Neural progenitor cell (in vitro differentiated cells): ENCODE data around the gene EED. TPM values are rescaled to one million over a fixed set of nuclear protein-coding genes. Genes with fewer than 3 reads are reported as not detected.

Experiments
- DNase-seq: peaks from one replicate; pipeline ENCODE4 v3.0.0-alpha.2; 2016; ENCODE audit warnings: low spot score
- H2AFZ ChIP-seq: fragments of 200-600 bp; sonication (generic); replicated peaks from 2 replicates; pipeline ENCODE4 v1.6.1; 2016; ENCODE audit warnings: antibody characterized with exemption
- H3F3A ChIP-seq: fragments of 200-600 bp; sonication (generic); 2 replicates; pipeline ENCODE4 v1.6.1; 2016; ENCODE audit warnings: antibody characterized with exemption, low read depth
- H3K27ac ChIP-seq: fragments of 200-600 bp; sonication (generic); 2 replicates; pipeline ENCODE4 v1.5.1; 2016; ENCODE audit warnings: mild to moderate bottlenecking
- H3K27me3 ChIP-seq: fragments of 200-600 bp; sonication (generic); 2 replicates; pipeline ENCODE4 v1.6.1; 2016; ENCODE audit warnings: mild to moderate bottlenecking, moderate library complexity
- H3K36me3 ChIP-seq: fragments of 200-600 bp; sonication (generic); 2 replicates; pipeline ENCODE4 v1.5.1; 2016
- H3K4me1 ChIP-seq: fragments of 200-600 bp; sonication (generic); 2 replicates; pipeline ENCODE4 v1.6.1; 2016; ENCODE audit warnings: mixed run types
- H3K4me2 ChIP-seq: fragments of 200-600 bp; sonication (generic); 2 replicates; pipeline ENCODE4 v1.6.1; 2016
- H3K4me3 ChIP-seq: fragments of 200-600 bp; sonication (generic); 2 replicates; pipeline ENCODE4 v1.5.1; 2016
- H3K79me2 ChIP-seq: fragments of 200-600 bp; sonication (generic); 2 replicates; pipeline ENCODE4 v1.6.1; 2016; ENCODE audit warnings: low read depth
- H3K9ac ChIP-seq: fragments of 200-600 bp; sonication (generic); 2 replicates; pipeline ENCODE4 v1.6.1; 2016
- H3K9me3 ChIP-seq: fragments of 200-600 bp; sonication (generic); 2 replicates; pipeline ENCODE4 v1.5.1; 2016; ENCODE audit warnings: low read depth
- H4K20me1 ChIP-seq: fragments of 200-600 bp; sonication (generic); 2 replicates; pipeline ENCODE4 v1.6.1; 2016; ENCODE audit warnings: low read depth
- H3K27ac Mint-ChIP-seq: 3 replicates; pipeline ENCODE4 v1.8.0; 2021; ENCODE audit warnings: mixed read lengths
- H3K27me3 Mint-ChIP-seq: 2 replicates; pipeline ENCODE4 v1.8.0; 2022; ENCODE audit warnings: low read depth, mild to moderate bottlenecking, inconsistent platforms, moderate library complexity, mixed read lengths; ENCODE audit not compliant: insufficient read depth
- H3K36me3 Mint-ChIP-seq: 3 replicates; pipeline ENCODE4 v1.8.0; 2021; ENCODE audit warnings: mixed read lengths
- H3K4me1 Mint-ChIP-seq: 3 replicates; pipeline ENCODE4 v1.8.0; 2021; ENCODE audit warnings: mixed read lengths
- H3K4me3 Mint-ChIP-seq: 3 replicates; pipeline ENCODE4 v1.8.0; 2021; ENCODE audit warnings: mild to moderate bottlenecking, moderate library complexity, mixed read lengths
- H3K9me3 Mint-ChIP-seq: 3 replicates; pipeline ENCODE4 v1.8.0; 2020; ENCODE audit warnings: mixed read lengths
- EZH2 ChIP-seq: fragments of 200-600 bp; sonication (generic); IDR thresholded peaks from 2 replicates; pipeline ENCODE4 v1.6.1; 2017; ENCODE audit warnings: antibody characterized with exemption, mild to moderate bottlenecking, moderate library complexity
- EZH2phosphoT487 ChIP-seq: fragments of 200-600 bp; sonication (generic); IDR thresholded peaks from 2 replicates; pipeline ENCODE4 v1.6.1; 2017; ENCODE audit warnings: antibody characterized with exemption
- total RNA-seq: library from RNA; depleted of rRNA; stranded (reverse); fragments of >200 nt; gene quantifications from 2 replicates; pipeline ENCODE4 v1.2.3, GENCODE V29; 2015; ENCODE audit warnings: low replicate concordance
- TF ChIP-seq, protein P1 (sequence below): fragments of 200-600 bp; sonication (generic); IDR thresholded peaks from 2 replicates; pipeline ENCODE4 v1.5.1; 2017; ENCODE audit warnings: antibody characterized with exemption, mild to moderate bottlenecking

Gene EED
- total RNA-seq, 1 donor from 2014 or later: 64.9 TPM

- Mint-ChIP-seq H3K4me1 (no peaks in the 10 kb centered on the region), H3K36me3 (no peaks in the 10 kb centered on the region), H3K9me3 (peaks cover 5% of the 10 kb centered on the region), H3K27me3 (no peaks in the 10 kb centered on the region), H3K27ac (no peak overlapping the region), H3K4me3 (no peak overlapping the region)
- no peak for TF ChIP-seq EZH2phosphoT487
- Histone ChIP-seq H2AFZ (no peak overlapping the region), H3F3A (no peaks in the 10 kb centered on the region), H3K4me3 (no peak overlapping the region), H3K27me3 (peaks cover 27% of the 10 kb centered on the region), H3K9me3 (no peaks in the 10 kb centered on the region), H3K79me2 (no peaks in the 10 kb centered on the region), H3K9ac (no peak overlapping the region), H3K27ac (no peak overlapping the region), H4K20me1 (no peaks in the 10 kb centered on the region), H3K36me3 (no peaks in the 10 kb centered on the region), H3K4me1 (peaks cover 3% of the 10 kb centered on the region), H3K4me2 (no peak overlapping the region)
- no peak for DNase-seq
Observed at GRCh38 chr11:86205421-86206336, 38.9 kb upstream of the EED start.

DNA sequence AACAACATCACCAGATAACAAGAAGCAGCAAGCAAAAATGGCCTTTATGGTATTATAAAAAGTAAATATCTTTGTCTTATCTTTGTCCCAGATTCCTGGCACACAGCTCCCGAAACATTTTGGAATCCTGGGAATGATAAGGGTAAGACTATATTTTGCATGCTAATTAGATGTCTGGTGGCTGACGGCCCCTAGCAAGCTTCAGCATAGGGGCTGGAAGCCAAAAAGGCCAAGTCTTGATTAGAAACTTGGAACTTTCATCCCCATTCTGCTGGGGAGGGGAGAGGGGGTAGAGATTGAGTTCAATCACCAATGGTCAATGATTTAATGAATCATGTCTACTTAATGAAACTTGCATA is 38.2 kb upstream of the EED start:
- Histone ChIP-seq H3K9me3 (no peaks in the 10 kb centered on the region), H3K36me3 (no peaks in the 10 kb centered on the region), H3K79me2 (no peaks in the 10 kb centered on the region), H3F3A (no peaks in the 10 kb centered on the region), H3K4me1 (peaks cover 3% of the 10 kb centered on the region), H4K20me1 (no peaks in the 10 kb centered on the region), H3K27me3 (peaks cover 23% of the 10 kb centered on the region), H3K4me2 (no peak overlapping the region), H3K27ac (no peak overlapping the region), H3K4me3 (no peak overlapping the region), H2AFZ (no peak overlapping the region), H3K9ac (no peak overlapping the region)
- no peaks in the 10 kb centered on the region for H3K36me3 Mint-ChIP-seq
- no peak overlapping the region for H3K4me3 Mint-ChIP-seq
- H3K27me3 Mint-ChIP-seq: no peaks in the 10 kb centered on the region
- H3K4me1 Mint-ChIP-seq: no peaks in the 10 kb centered on the region
- TF ChIP-seq, protein P1, sequence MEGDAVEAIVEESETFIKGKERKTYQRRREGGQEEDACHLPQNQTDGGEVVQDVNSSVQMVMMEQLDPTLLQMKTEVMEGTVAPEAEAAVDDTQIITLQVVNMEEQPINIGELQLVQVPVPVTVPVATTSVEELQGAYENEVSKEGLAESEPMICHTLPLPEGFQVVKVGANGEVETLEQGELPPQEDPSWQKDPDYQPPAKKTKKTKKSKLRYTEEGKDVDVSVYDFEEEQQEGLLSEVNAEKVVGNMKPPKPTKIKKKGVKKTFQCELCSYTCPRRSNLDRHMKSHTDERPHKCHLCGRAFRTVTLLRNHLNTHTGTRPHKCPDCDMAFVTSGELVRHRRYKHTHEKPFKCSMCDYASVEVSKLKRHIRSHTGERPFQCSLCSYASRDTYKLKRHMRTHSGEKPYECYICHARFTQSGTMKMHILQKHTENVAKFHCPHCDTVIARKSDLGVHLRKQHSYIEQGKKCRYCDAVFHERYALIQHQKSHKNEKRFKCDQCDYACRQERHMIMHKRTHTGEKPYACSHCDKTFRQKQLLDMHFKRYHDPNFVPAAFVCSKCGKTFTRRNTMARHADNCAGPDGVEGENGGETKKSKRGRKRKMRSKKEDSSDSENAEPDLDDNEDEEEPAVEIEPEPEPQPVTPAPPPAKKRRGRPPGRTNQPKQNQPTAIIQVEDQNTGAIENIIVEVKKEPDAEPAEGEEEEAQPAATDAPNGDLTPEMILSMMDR: no peak
- TF ChIP-seq EZH2phosphoT487 (no peak), EZH2 (no peak)
- H3K27ac Mint-ChIP-seq: no peak overlapping the region
- H3K9me3 Mint-ChIP-seq: peaks cover 5% of the 10 kb centered on the region
- no peak for DNase-seq

GRCh38 chr11:86207413-86207812 is 37.1 kb upstream of the EED start:
- Histone ChIP-seq H3K27me3 (peaks cover 12% of the 10 kb centered on the region), H3K79me2 (no peaks in the 10 kb centered on the region), H3F3A (no peaks in the 10 kb centered on the region), H3K9ac (no peak overlapping the region), H3K9me3 (no peaks in the 10 kb centered on the region), H4K20me1 (no peaks in the 10 kb centered on the region), H3K4me1 (no peaks in the 10 kb centered on the region), H3K4me2 (no peak overlapping the region), H3K27ac (no peak overlapping the region), H3K36me3 (no peaks in the 10 kb centered on the region), H2AFZ (no peak overlapping the region), H3K4me3 (no peak overlapping the region)
- H3K27me3 Mint-ChIP-seq: no peaks in the 10 kb centered on the region
- H3K9me3 Mint-ChIP-seq: peaks cover 5% of the 10 kb centered on the region
- H3K4me3 Mint-ChIP-seq: no peak overlapping the region
- H3K4me1 Mint-ChIP-seq: no peaks in the 10 kb centered on the region
- H3K36me3 Mint-ChIP-seq: no peaks in the 10 kb centered on the region
- DNase-seq: no peak
- H3K27ac Mint-ChIP-seq: no peak overlapping the region
- TF ChIP-seq EZH2: no peak
- TF ChIP-seq, protein P1: no peak
- no peak for TF ChIP-seq EZH2phosphoT487

DNA sequence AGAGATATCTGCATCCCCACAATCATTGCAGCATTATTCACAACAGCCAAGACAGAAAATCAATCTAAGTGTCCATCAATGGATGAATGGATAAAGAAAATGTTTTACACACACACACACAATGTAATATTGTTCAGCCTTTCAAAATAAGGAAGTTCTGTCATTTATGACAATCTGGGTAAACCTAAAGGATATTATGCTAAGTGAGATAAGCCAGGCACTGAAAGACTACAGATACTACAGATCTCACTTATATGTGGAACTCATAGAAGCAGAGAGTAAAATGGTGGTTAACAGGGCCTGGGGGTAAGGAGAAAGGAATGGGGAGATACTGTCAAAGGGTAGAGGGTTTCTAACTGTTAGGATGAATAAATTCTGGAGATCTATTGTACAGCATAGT is 36.0 kb upstream of the EED start:
- Mint-ChIP-seq H3K27ac (no peak overlapping the region), H3K9me3 (peaks cover 5% of the 10 kb centered on the region), H3K4me3 (no peak overlapping the region), H3K36me3 (no peaks in the 10 kb centered on the region), H3K4me1 (no peaks in the 10 kb centered on the region), H3K27me3 (no peaks in the 10 kb centered on the region)
- no peak overlapping the region for H3K27ac ChIP-seq
- no peak overlapping the region for H2AFZ ChIP-seq
- no peaks in the 10 kb centered on the region for H3K79me2 ChIP-seq
- H3K27me3 ChIP-seq: peaks cover under 1% of the 10 kb centered on the region
- H3K4me3 ChIP-seq: no peak overlapping the region
- H3F3A ChIP-seq: no peaks in the 10 kb centered on the region
- no peaks in the 10 kb centered on the region for H3K9me3 ChIP-seq
- H4K20me1 ChIP-seq: no peaks in the 10 kb centered on the region
- TF ChIP-seq EZH2phosphoT487 (no peak), EZH2 (no peak)
- TF ChIP-seq, protein P1: no peak
- no peak for DNase-seq
- H3K4me2 ChIP-seq: no peak overlapping the region
- H3K4me1 ChIP-seq: no peaks in the 10 kb centered on the region
- no peak overlapping the region for H3K9ac ChIP-seq
- no peaks in the 10 kb centered on the region for H3K36me3 ChIP-seq
